SK-N-SH treated with all-trans-retinoic acid at 6 μM for 48 hours (cell line): ENCODE results near the gene ARHGAP33.

Experiments
- ATAC-seq: fragments of 200-7000 bp; cut with Tn5 transposase; 3 replicates; pipeline ENCODE4 v1.9.1; 2020; ENCODE audit warnings: mild to moderate bottlenecking, moderate library complexity
- ARNTL ChIP-seq: fragments of 450-650 bp; formaldehyde crosslinking; IDR thresholded peaks from 2 replicates; pipeline ENCODE4 v1.5.0; 2020; ENCODE audit warnings: low read depth, mild to moderate bottlenecking, moderate library complexity, borderline replicate concordance
- BACH2 ChIP-seq: fragments of 250-450 bp; sonication (Bioruptor Pico); IDR thresholded peaks from 2 replicates; pipeline ENCODE4 v1.9.0; 2021; ENCODE audit warnings: mild to moderate bottlenecking, borderline replicate concordance
- CSDC2 ChIP-seq: fragments of 250-450 bp; sonication (Bioruptor Pico); IDR thresholded peaks from 2 replicates; pipeline ENCODE4 v1.5.0; 2020; ENCODE audit warnings: mild to moderate bottlenecking, moderate library complexity
- CSRNP3 ChIP-seq: fragments of 250-450 bp; sonication (Bioruptor Pico); IDR thresholded peaks from 2 replicates; pipeline ENCODE4 v1.5.1; 2021; ENCODE audit warnings: mild to moderate bottlenecking, moderate library complexity
- ESRRG ChIP-seq: fragments of 250-450 bp; sonication (Bioruptor Pico); IDR thresholded peaks from 2 replicates; pipeline ENCODE4 v1.6.1; 2021; ENCODE audit warnings: mild to moderate bottlenecking
- GLIS3 ChIP-seq: fragments of 250-450 bp; sonication (Bioruptor Pico); IDR thresholded peaks from 2 replicates; pipeline ENCODE4 v1.5.0; 2020; ENCODE audit warnings: mild to moderate bottlenecking, moderate library complexity
- ISL1 ChIP-seq: fragments of 250-450 bp; sonication (Bioruptor Pico); IDR thresholded peaks from 2 replicates; pipeline ENCODE4 v2.1.2; 2022; ENCODE audit warnings: mild to moderate bottlenecking, moderate library complexity
- OSR1 ChIP-seq: fragments of 250-450 bp; sonication (Bioruptor Pico); IDR thresholded peaks from 2 replicates; pipeline ENCODE4 v1.8.0; 2022; ENCODE audit warnings: moderate library complexity, mild to moderate bottlenecking, inconsistent platforms
- POU6F1 ChIP-seq: fragments of 250-450 bp; sonication (Bioruptor Pico); IDR thresholded peaks from 2 replicates; pipeline ENCODE4 v1.8.0; 2021; ENCODE audit warnings: low read depth, mild to moderate bottlenecking, moderate library complexity, borderline replicate concordance
- RARB ChIP-seq: fragments of 250-450 bp; sonication (Bioruptor Pico); IDR thresholded peaks from 2 replicates; pipeline ENCODE4 v1.8.0; 2021; ENCODE audit warnings: mild to moderate bottlenecking, moderate library complexity
- SNAI2 ChIP-seq: fragments of 250-450 bp; sonication (Bioruptor Pico); IDR thresholded peaks from 2 replicates; pipeline ENCODE4 v1.5.0; 2020; ENCODE audit warnings: mild to moderate bottlenecking, moderate library complexity
- TCF4 ChIP-seq: fragments of 250-450 bp; sonication (Bioruptor Pico); IDR thresholded peaks from 2 replicates; pipeline ENCODE4 v1.8.0; 2021; ENCODE audit warnings: mild to moderate bottlenecking, moderate library complexity, borderline replicate concordance
- TOX ChIP-seq: fragments of 250-450 bp; sonication (Bioruptor Pico); IDR thresholded peaks from 2 replicates; pipeline ENCODE4 v1.8.0; 2021; ENCODE audit warnings: mild to moderate bottlenecking, moderate library complexity, borderline replicate concordance
- TSHZ2 ChIP-seq: fragments of 250-450 bp; sonication (Bioruptor Pico); IDR thresholded peaks from 2 replicates; pipeline ENCODE4 v1.5.0; 2020; ENCODE audit warnings: mild to moderate bottlenecking, moderate library complexity
- ZC3H10 ChIP-seq: fragments of 250-450 bp; sonication (Bioruptor Pico); IDR thresholded peaks from 2 replicates; pipeline ENCODE4 v1.5.1; 2021; ENCODE audit warnings: mild to moderate bottlenecking, moderate library complexity
- ZFP3 ChIP-seq: fragments of 250-450 bp; sonication (Bioruptor Pico); IDR thresholded peaks from 2 replicates; pipeline ENCODE4 v1.5.0; 2020; ENCODE audit warnings: mild to moderate bottlenecking, moderate library complexity
- ZFP30 ChIP-seq: fragments of 450-650 bp; formaldehyde crosslinking; IDR thresholded peaks from 2 replicates; pipeline ENCODE4 v1.5.0; 2022; ENCODE audit warnings: mild to moderate bottlenecking, moderate library complexity
- ZNF565 ChIP-seq: fragments of 450-650 bp; formaldehyde crosslinking; conservative IDR thresholded peaks from 2 replicates; pipeline ENCODE4 v1.5.0; 2020; ENCODE audit warnings: low read depth, mild to moderate bottlenecking, moderate library complexity
- ZNF70 ChIP-seq: fragments of 450-650 bp; formaldehyde crosslinking; IDR thresholded peaks from 2 replicates; pipeline ENCODE4 v1.5.0; 2020; ENCODE audit warnings: mild to moderate bottlenecking, moderate library complexity
- ZNF8 ChIP-seq: fragments of 450-650 bp; formaldehyde crosslinking; IDR thresholded peaks from 2 replicates; pipeline ENCODE4 v1.5.0; 2020; ENCODE audit warnings: mild to moderate bottlenecking, moderate library complexity
- TF ChIP-seq, protein P1 (sequence below): fragments of 250-450 bp; sonication (Bioruptor Pico); IDR thresholded peaks from 2 replicates; pipeline ENCODE4 v1.8.0; 2020; ENCODE audit warnings: mild to moderate bottlenecking, moderate library complexity, borderline replicate concordance

ARHGAP33 gene

DNA sequence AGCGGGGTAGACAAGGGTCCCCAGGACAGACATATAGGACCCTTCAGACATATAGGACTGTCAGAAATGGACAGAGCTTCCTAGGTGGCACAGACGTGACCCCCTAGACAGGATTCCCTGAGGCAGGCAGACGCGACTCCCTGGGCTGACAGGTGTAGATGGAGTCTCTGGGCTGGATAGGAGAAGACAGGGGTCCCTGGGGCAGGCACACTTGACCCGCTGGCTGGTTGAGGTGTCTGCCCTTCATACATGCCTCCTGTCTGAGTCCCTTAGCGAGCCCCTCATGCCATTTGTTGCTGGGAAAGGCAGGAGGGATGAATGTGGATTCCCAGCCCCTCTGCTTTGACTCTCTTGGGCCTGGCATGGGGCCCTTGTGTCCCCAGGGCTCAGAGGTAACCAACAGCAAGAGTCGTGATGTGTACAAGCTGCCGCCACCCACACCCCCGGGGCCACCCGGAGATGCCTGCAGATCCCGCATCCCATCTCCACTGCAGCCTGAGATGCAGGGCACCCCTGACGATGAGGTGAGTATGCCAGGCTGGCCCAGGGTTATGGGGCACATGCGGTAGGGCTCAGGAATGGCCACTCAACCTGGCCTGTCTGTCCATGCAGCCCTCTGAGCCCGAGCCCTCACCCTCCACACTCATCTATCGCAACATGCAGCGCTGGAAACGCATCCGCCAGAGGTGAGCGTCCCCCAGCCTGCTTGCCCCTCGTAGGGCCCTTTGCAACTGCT is 21.6 kb upstream of the ARHGAP33 start:
- TF ChIP-seq SNAI2 (CRISPR knock-in tag) (no peak), ZFP3 (CRISPR knock-in tag) (no peak), ISL1 (CRISPR knock-in tag) (no peak), ARNTL (no peak), CSRNP3 (CRISPR knock-in tag) (no peak), ZNF565 (CRISPR knock-in tag) (no peak), ZNF8 (CRISPR knock-in tag) (no peak), BACH2 (CRISPR knock-in tag) (no peak), TOX (CRISPR knock-in tag) (no peak), CSDC2 (CRISPR knock-in tag) (no peak), GLIS3 (CRISPR knock-in tag) (no peak), TCF4 (CRISPR knock-in tag) (no peak), ZFP30 (CRISPR knock-in tag) (no peak), ZC3H10 (CRISPR knock-in tag) (no peak), RARB (CRISPR knock-in tag) (no peak)
- no peak for ATAC-seq

- no peak for TF ChIP-seq ZNF8 (CRISPR knock-in tag)
- no peak for TF ChIP-seq TCF4 (CRISPR knock-in tag)
- no peak for TF ChIP-seq TOX (CRISPR knock-in tag)
- TF ChIP-seq ZNF70 = no peak
- TF ChIP-seq BACH2 (CRISPR knock-in tag) = no peak
- TF ChIP-seq POU6F1 (CRISPR knock-in tag) = no peak
- TF ChIP-seq TSHZ2 = no peak
- no peak for ATAC-seq
These were observed 20.8 kb upstream of the ARHGAP33 start for GRCh38 chr19:35754370-35755130.

DNA sequence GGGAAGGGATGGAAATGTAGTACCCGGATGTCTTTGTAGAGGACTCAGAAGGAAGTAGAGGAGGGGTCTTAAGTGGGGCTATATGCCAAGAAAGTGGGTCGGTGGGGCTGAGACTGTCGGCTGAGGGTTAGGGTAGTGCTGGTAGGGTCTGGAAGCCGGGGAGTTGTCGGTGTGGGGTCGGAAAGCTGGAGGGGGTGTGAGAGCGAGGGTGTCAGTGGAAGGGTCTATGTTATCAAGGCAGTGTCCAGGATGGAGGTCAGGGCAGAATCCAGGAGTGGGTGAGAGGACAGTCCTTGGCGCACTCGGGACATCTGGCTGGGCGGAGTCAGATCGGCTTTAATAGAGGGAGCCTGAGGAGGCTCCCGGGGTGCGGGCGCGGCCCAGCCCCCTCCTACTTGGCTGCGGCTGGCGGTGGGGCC is 20.2 kb upstream of the ARHGAP33 start:
- no peak for ATAC-seq
- TF ChIP-seq RARB (CRISPR knock-in tag) = no peak
- no peak for TF ChIP-seq TSHZ2
- no peak for TF ChIP-seq ZNF70
- TF ChIP-seq OSR1 (CRISPR knock-in tag) = no peak
- no peak for TF ChIP-seq ISL1 (CRISPR knock-in tag)
- no peak for TF ChIP-seq ZNF8 (CRISPR knock-in tag)
- TF ChIP-seq, protein P1, sequence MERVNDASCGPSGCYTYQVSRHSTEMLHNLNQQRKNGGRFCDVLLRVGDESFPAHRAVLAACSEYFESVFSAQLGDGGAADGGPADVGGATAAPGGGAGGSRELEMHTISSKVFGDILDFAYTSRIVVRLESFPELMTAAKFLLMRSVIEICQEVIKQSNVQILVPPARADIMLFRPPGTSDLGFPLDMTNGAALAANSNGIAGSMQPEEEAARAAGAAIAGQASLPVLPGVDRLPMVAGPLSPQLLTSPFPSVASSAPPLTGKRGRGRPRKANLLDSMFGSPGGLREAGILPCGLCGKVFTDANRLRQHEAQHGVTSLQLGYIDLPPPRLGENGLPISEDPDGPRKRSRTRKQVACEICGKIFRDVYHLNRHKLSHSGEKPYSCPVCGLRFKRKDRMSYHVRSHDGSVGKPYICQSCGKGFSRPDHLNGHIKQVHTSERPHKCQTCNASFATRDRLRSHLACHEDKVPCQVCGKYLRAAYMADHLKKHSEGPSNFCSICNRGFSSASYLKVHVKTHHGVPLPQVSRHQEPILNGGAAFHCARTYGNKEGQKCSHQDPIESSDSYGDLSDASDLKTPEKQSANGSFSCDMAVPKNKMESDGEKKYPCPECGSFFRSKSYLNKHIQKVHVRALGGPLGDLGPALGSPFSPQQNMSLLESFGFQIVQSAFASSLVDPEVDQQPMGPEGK (CRISPR knock-in tag) = no peak
- no peak for TF ChIP-seq ESRRG (CRISPR knock-in tag)
- TF ChIP-seq CSDC2 (CRISPR knock-in tag) = no peak
- TF ChIP-seq BACH2 (CRISPR knock-in tag) = no peak
- no peak for TF ChIP-seq TCF4 (CRISPR knock-in tag)
- no peak for TF ChIP-seq POU6F1 (CRISPR knock-in tag)
- no peak for TF ChIP-seq CSRNP3 (CRISPR knock-in tag)
- no peak for TF ChIP-seq ZNF565 (CRISPR knock-in tag)
